GM21360 (cell line): ENCODE results near the gene TIE1.

ENCODE experiments used
- ATAC-seq: cut with Tn5 transposase; IDR thresholded peaks from one replicate; pipeline ENCODE4 v1.9.1; 2021; ENCODE audit warnings: mild to moderate bottlenecking, moderate library complexity; ENCODE audit not compliant: unreplicated experiment

TIE1 gene

DNA sequence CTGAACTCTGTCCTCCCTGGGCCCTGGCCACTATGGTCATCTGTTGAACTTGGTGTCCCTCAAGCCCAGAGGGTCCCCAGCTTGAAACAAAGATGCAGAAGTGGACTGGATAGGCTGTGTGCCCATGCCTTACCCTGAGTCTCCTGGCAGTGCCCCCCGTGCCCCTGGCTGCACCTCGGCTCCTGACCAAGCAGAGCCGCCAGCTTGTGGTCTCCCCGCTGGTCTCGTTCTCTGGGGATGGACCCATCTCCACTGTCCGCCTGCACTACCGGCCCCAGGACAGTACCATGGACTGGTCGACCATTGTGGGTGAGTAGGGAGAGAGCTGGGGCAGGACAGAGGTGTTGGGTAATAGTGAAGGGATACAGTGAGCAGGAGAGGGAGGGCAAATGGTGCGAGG is 10.7 kb downstream of the TIE1 start:
- ATAC-seq = no peak

DNA sequence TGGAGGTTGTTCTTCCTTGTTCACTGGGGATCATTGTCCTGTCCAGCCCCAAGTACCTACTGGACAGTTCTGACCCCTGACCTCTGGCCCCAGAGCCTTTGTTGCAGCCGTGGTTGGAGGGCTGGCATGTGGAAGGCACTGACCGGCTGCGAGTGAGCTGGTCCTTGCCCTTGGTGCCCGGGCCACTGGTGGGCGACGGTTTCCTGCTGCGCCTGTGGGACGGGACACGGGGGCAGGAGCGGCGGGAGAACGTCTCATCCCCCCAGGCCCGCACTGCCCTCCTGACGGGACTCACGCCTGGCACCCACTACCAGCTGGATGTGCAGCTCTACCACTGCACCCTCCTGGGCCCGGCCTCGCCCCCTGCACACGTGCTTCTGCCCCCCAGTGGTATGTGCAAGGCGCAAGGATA is 11.4 kb downstream of the TIE1 start:
- ATAC-seq = no peak

DNA sequence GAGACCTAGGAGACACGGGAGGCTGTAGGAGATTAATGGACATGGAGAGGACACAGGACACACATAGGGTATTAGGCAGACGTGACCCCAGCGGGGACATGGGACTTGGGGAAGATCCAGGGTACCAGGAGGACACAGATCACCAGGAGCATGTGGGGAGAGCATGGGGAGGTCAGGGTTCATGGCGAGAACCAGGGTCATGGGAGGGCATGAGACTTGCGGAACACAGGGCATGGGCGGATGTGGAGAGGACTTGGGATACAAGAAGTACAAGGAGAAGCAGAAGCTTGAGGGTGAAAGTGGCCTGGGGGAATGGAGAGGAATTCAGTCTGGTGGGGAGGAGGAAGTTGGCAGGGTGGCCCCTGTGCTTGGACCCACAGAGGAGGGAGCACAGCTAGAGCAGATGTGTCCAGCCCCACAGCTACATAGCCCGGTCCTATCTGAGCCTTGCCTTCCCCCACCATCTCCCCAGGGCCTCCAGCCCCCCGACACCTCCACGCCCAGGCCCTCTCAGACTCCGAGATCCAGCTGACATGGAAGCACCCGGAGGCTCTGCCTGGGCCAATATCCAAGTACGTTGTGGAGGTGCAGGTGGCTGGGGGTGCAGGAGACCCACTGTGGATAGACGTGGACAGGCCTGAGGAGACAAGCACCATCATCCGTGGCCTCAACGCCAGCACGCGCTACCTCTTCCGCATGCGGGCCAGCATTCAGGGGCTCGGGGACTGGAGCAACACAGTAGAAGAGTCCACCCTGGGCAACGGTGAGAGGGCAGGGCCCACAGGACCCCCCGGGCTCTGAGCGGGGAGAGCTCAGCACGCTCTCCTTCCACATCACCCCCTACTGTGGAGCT is 12.1 kb downstream of the TIE1 start:
- ATAC-seq = no peak

DNA sequence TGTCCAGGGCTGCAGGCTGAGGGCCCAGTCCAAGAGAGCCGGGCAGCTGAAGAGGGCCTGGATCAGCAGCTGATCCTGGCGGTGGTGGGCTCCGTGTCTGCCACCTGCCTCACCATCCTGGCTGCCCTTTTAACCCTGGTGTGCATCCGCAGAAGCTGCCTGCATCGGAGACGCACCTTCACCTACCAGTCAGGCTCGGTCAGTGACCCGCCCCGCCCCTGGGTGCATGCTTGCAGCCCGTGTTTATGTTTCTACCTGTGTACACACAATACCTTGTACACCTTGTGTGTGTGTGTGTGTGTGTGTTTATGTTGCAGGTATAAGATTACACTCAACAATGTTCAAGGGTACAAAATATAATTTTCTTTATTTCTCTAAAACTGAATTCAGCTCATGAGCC is 13.0 kb downstream of the TIE1 start:
- ATAC-seq = no peak

DNA sequence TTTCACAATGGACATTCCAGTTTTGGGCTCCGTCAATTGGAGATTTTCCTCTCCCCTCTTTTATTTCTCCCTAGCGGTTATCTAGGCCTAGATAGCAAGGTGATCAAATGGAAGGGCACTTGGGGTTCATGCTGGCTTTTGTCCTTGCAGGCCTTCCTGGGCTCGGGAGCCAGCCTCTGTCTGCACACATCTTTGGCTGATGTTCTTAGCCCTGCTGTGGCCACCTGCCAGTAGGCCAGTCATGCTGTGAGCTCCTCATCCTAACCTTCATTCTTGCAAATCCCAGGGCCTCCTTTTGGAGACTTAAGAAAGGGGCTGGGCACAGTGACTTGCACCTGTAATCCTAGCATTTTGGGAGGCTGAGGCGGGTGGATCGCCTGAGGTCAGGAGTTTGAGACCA is 13.5 kb downstream of the TIE1 start:
- ATAC-seq = no peak

DNA sequence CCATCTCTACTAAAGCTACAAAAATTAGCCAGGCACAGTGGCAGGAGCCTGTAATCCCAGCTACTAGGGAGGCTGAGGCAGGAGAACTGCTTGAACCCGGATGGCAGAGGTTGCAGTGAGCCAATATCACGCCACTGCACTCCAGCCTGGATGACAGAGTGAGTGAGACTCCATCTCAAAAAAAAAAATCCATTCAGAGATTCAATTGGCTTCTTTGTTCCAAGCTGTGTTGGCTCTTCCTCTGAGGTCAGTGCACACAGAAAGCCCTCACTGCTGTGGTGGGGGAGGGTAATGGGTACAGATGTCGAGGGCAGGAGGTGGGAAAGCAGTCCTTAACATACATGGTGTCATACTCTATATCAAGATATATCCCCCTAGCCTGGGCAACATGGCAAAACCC is 14.7 kb downstream of the TIE1 start:
- no peak for ATAC-seq

DNA sequence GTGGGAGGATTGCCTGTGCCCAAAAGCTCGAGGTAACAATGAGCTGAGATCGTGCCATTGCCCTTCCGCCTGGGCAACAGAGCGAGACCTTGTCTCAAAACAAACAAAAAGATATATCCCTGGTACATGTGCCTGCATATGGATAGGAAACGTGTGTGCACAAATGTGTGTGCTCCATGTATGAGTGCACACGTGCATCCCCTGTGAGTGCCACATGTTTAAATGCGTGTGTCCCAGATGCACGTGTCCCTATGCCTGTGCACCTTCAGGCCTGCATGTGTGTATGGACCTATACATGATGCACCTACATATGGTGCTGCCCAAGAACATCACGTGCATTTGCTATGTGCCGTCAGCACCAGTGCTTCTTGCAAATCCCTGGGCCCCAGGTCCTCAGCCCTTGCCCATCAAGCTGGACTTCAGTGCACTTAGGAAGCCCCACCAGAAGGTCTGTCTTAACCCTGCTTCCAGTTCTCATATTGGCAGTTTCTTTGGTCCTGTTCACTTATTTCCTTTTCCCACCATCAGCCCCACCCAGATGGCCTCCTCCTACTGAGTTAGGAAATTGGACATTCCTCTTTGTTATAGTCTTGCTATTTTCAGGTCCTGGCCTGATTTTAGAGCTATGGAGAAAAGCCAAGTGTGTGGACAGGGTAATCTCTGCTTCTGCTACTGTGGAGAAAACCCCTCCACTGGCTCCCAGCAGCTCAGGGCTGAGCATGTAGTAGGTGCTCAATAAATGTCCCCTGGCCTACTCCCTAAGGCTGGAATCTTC is 15.4 kb downstream of the TIE1 start:
- ATAC-seq = no peak

DNA sequence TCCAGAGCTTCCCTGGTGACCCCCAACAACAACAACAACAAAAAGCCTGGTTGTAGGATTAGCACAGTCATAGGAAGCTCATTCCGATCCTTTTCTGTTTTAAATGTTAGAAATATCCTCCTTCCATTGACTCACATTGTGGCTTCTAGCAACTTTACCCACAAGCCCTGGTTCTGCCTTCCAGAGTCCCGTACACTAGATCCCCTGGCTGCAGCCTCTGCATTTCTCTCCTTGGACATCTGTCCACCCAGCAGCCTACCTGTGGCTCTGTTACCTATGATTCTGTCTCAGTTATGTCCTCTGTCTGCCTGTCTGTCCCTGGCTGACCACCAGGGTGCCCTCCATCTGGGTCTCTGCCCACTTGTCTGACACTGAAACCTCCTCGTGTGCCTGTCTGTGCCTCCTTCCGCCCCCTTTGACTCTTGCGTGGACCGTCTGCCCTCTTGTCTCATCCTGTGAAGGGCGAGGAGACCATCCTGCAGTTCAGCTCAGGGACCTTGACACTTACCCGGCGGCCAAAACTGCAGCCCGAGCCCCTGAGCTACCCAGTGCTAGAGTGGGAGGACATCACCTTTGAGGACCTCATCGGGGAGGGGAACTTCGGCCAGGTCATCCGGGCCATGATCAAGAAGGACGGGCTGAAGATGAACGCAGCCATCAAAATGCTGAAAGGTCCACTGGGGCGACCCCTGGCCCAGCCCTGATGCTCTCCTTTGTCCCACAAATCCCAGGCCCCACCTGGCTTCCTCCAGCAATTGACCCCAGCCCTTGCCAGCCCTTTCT is 16.1 kb downstream of the TIE1 start:
- ATAC-seq = no peak

DNA sequence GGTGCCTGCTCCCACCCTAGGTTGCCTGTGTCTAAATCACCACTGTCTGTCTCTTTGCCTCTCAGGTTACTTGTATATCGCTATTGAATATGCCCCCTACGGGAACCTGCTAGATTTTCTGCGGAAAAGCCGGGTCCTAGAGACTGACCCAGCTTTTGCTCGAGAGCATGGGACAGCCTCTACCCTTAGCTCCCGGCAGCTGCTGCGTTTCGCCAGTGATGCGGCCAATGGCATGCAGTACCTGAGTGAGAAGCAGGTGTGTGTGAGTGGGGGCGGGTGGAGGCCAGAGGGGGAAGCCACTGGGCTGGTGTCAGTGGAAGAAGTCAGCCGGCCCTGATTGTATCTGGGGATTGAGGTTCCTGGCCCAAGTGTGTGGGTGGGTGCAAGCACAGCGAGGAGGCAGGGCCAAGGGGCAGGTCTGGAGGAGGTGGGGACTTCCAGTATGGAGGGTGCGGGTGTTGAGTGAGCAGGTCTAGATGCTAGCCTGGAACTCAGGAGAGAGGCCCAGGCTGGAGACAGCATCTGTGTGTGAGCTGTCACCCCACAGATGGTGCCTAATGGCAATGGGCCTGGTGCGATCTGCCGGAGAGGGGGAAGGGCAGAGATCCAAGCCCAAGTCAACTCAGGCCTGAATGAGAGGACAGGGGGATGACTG is 17.2 kb downstream of the TIE1 start:
- ATAC-seq = no peak

DNA sequence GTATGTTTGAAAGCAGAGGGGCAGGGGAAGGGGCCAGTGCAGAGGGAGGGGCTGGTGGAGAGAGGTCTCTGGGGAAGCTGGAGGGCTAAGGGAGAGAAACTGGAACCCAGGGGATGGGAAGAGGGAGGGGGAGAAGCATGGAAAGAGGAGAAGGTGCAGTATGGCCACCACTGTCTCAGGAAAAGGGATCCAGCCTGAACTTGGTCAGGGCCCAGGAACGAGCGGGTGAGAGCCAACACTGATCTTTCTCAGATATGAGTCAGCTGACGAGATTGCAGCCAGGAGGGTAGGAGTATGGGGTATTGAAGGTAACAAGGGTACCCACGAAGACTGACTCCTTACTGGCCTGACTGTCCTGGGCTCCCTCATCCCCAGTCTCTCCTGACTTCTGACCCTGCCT is 18.0 kb downstream of the TIE1 start:
- no peak for ATAC-seq

DNA sequence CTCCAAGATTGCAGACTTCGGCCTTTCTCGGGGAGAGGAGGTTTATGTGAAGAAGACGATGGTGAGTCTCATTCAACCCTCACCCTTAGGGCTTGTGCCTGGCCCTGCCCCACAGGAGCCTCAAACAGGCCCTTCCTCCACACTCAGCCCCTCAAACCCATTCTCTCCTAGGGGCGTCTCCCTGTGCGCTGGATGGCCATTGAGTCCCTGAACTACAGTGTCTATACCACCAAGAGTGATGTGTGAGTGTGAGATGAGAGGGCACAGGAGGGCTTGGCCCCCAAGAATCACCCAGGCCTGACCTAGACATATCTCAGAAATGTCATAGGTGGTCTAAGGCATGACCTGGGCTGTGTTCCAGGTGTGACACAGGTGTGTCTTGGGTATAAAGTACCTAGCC is 18.5 kb downstream of the TIE1 start:
- no peak for ATAC-seq

DNA sequence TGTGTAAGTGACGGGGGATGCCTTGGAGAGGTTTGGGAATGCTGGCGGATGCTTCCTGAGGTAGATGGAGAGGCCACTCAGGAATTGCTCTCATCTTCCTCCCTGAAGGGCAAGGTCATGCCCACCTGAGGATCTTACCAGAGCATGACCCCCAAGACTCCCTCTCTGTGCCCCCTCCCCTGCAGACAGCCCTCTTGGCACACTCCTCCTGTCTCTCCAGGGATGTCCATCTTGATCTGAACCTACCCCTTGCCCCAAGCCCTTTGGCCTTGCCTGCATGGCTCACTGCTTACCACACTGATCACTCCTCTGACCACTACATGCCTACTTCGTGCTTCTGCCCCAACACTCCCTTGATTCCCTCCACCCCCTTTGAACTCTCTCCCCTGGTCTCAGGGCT is 19.0 kb downstream of the TIE1 start:
- ATAC-seq = no peak

DNA sequence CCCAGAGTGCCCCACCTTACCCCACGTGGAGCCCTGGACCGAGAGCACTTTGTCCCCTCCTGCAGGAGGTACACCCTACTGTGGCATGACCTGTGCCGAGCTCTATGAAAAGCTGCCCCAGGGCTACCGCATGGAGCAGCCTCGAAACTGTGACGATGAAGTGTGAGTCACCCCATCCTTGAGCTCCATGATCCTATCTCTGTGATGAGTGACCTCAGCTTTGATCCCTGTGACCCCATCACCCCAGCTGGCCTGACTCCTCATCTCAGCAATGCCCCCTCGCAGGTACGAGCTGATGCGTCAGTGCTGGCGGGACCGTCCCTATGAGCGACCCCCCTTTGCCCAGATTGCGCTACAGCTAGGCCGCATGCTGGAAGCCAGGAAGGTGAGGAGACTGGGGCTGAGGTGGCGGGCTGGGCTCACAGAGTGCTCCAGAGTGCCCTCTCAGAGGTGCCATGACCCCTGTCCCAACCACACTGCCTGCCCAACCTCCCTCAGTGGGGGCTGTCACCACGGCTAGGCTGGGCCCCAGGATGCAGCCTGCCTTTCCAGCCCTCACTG is 20.6 kb downstream of the TIE1 start:
- no peak for ATAC-seq

DNA sequence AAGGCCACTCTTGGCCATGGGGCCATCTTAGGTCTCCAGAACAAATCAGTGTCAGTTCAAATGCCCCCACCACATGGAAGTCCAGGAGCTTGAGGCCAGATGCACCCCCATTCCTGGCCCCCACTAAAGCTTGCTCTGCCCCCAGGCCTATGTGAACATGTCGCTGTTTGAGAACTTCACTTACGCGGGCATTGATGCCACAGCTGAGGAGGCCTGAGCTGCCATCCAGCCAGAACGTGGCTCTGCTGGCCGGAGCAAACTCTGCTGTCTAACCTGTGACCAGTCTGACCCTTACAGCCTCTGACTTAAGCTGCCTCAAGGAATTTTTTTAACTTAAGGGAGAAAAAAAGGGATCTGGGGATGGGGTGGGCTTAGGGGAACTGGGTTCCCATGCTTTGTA is 21.7 kb downstream of the TIE1 start:
- ATAC-seq = no peak

DNA sequence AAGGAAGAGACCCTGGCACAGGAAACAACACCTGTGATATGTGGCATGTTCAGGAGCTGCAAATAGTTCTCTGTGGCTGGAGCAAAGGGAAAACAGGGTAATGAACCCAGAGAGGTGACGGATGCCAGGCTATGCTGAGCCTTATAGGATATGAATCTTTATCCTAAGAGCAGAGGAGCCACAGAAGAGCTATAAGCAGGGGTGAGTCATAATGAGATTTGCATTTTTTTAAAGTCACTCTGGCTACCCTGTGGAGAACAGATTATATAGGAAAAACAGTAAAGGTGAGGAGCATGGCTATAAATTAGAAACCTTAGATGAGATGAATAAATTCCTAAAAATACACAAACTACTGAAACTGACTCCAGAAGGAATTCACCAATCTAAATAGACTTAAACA is 24.0 kb downstream of the TIE1 start:
- ATAC-seq = no peak

DNA sequence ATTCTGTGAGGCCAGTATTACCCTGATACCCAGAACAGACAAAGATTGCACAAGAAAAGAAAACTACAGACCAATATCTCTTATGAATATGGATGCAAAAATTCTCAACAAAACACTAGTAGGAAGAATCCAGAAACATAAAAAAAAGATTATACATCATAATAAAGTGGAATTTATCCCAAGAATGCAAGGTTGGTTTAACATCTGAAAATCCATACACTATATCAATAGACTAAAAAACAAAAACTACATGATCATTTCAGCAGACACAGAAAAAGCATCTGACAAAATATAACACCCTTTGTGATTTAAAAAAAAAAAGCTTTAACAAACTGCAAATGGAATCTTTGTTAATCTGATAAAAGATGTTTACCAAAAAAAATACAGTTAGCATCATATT is 24.6 kb downstream of the TIE1 start:
- no peak for ATAC-seq

DNA sequence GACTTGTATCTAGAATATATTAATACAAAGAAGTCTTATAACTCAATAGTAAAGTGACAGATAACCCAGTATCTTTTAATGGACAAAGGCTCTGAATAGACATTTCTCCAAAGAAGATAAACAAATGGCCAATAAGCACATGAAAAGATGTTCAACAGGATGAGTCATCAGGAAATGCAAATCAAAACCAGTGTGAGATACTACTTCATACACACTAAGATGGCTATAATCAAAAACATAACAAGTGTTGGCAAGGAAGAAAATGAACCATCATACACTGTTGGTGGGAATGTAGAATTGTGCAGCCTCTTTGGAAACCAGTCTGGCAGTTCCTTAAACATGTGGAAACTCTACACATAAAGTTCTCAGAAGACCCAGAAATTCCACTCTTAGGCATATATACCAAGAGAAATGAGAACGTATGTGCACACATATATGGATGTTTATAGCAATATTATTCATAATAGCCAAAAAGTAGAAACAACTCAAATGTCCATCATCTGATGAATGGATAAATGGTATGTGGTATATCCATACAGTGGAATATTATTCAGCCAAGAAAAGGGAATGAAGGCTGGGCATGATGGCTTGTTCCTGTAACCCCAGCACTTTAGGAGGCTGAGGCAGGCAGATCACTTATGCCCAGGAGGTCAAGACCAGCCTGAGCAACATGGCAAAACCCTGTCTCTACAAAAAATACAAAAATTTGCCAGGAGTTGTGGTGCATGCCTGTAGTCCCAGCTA is 26.9 kb downstream of the TIE1 start:
- no peak for ATAC-seq

DNA sequence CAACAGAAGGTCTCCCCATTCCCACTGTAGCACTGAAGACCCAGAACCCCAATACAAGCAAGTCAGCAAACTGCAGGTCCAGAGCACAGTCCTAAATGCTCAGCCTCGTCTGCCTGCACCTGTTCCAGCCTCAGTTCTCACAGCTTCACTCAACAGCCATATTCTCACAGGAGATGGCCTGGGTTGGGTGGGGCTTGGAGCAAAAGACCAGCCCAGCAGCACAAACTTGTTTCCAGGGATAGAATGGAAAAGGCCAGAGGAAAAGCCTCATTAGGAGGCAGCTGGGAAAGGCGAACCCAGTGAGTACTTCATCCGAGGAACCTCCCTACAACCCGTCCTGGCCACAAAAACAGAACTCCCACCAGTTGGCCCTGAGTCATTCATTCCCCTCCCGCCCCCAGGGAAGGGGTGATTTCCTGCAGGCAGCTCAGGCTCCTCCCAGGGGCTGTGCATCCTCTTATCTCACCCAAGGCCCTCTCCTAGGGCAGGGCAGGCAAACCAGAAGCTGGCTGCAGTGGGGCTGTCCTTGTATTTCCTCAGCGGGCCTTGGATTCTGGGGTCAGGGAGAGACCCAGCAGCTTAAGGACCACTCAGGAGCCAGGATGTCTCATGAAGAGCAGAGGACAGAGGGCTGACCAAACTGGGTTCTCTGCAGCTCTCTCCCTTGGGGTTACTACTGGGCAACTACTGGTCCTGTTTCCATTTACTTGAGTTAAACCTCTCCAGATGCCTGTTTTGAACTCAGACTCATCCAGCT is 29.4 kb downstream of the TIE1 start:
- no peak for ATAC-seq

DNA sequence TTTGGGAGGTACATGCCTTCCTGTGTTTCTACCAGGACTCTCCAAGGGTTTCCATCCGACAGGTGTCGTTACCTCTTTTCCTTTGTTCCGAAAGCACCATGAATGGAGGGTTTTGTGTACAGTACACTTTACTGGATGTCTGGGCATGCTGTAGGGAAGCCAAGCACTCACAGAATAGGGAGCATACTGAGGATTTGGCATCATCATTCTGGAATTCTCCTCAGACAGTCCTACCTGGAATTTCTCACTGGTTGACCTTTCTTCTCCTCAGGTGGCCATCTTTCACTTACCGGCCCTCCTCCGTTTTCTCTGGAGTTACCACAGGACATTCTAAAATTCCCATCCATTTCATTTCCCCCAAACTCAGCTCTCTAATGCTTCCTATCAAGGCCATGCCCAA is 30.9 kb downstream of the TIE1 start:
- no peak for ATAC-seq
